HEK293 (cell line): ENCODE measurements around the gene KLHL8.

ENCODE experiments used
- CTCF ChIP-seq: fragments of 450-650 bp; formaldehyde crosslinking; IDR thresholded peaks from 2 replicates; pipeline ENCODE4 v1.5.1; 2016; ENCODE audit warnings: missing biosample characterization, missing genetic modification characterization
- HOXA7 ChIP-seq: sonication (generic); formaldehyde crosslinking; IDR thresholded peaks from 2 replicates; pipeline ENCODE4 v1.8.1; 2022; ENCODE audit warnings: missing genetic modification reagents, borderline replicate concordance
- REST ChIP-seq: fragments of 450-650 bp; formaldehyde crosslinking; IDR thresholded peaks from 2 replicates; pipeline ENCODE4 v1.5.1; 2016; ENCODE audit warnings: missing biosample characterization, missing genetic modification characterization
- ZBTB26 ChIP-seq: fragments of 450-650 bp; formaldehyde crosslinking; optimal IDR thresholded peaks from 2 replicates; pipeline ENCODE3; 2016; ENCODE audit warnings: missing biosample characterization, mild to moderate bottlenecking, missing genetic modification characterization
- ZNF138 ChIP-seq: fragments of 450-650 bp; formaldehyde crosslinking; IDR thresholded peaks from 2 replicates; pipeline ENCODE4 v1.5.1; 2016; ENCODE audit warnings: missing biosample characterization, missing genetic modification characterization, borderline replicate concordance
- ZNF19 ChIP-seq: fragments of 450-650 bp; formaldehyde crosslinking; IDR thresholded peaks from 2 replicates; pipeline ENCODE4; 2016; ENCODE audit warnings: missing biosample characterization, missing genetic modification characterization, low read depth
- ZNF274 ChIP-seq, 2 experiments: fragments of 200-500 bp in 1 of 2; fragments of 450-650 bp in 1 of 2; sonication (Bioruptor generic) in 1 of 2; formaldehyde crosslinking in 1 of 2; IDR thresholded peaks; 2 replicates each; pipeline versions ENCODE4 v1.5.1 to v1.6.1; 2014 to 2016; ENCODE audit warnings: borderline replicate concordance in 1 of 2, inconsistent platforms in 1 of 2, low read length in 1 of 2, missing biosample characterization in 1 of 2, missing genetic modification characterization in 1 of 2
- ZNF302 ChIP-seq: fragments of 450-650 bp; formaldehyde crosslinking; IDR thresholded peaks from 2 replicates; pipeline ENCODE4 v1.5.1; 2016; ENCODE audit warnings: missing biosample characterization, missing genetic modification characterization, low read depth
- ZNF510 ChIP-seq: fragments of 450-650 bp; formaldehyde crosslinking; IDR thresholded peaks from 2 replicates; pipeline ENCODE4 v1.5.1; 2018; ENCODE audit warnings: mild to moderate bottlenecking, missing genetic modification characterization, missing biosample characterization; ENCODE audit not compliant: insufficient replicate concordance
- ZNF560 ChIP-seq: fragments of 450-650 bp; formaldehyde crosslinking; IDR thresholded peaks from 2 replicates; pipeline ENCODE4 v1.5.1; 2017; ENCODE audit warnings: missing biosample characterization, missing genetic modification characterization, borderline replicate concordance
- ZNF626 ChIP-seq: fragments of 450-650 bp; sonication (Bioruptor Pico); formaldehyde crosslinking; IDR thresholded peaks from 2 replicates; pipeline ENCODE4 v1.5.1; 2018; ENCODE audit warnings: missing biosample characterization, missing genetic modification characterization, inconsistent platforms
- ZNF776 ChIP-seq: fragments of 450-650 bp; formaldehyde crosslinking; IDR thresholded peaks from 2 replicates; pipeline ENCODE4 v1.5.0; 2017; ENCODE audit warnings: missing biosample characterization, missing genetic modification characterization, borderline replicate concordance
- TF ChIP-seq, protein P1 (sequence below): fragments of 450-650 bp; formaldehyde crosslinking; IDR thresholded peaks from 2 replicates; pipeline ENCODE4 v1.5.1; 2016; ENCODE audit warnings: missing biosample characterization, missing genetic modification characterization, low read depth

DNA sequence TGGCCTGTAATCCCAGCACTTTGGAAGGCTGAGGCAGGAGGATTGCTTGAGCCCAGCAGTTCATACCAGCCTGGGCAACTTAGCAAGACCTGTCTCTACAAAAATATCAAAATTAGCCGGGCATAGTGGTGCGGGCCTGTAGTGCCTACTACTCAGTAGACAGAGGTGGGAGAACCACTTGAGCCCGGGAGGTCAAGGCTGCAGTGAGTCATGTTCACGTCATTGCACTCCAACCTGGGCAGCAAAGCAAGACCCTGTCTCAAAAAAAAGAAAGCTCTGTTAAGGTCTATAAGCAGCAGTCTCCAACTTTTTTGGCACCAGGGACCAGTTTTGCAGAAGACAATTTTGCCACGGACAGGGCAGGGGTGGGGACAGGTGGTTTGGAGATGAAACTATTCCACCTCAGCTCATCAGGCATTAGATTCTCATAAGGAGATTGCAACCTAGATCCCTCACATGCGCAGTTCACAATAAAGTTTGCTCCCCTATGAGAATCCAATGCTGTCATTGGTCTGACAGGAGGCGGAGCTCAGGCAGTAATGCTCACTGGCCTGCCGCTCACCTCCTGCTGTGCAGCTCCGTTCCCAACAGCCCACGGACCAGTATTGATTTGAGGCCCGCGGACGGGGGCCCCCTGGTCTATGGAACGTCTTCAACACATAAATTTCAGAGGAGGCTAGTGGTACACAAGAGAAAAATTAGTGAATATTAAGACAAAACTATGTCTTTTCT is 67.9 kb downstream of the KLHL8 start:
- TF ChIP-seq REST (tag by site-specific recombination), result no peak
- TF ChIP-seq CTCF, result no peak
- TF ChIP-seq ZBTB26, result no peak
- TF ChIP-seq ZNF626, result no peak
- TF ChIP-seq, protein P1, sequence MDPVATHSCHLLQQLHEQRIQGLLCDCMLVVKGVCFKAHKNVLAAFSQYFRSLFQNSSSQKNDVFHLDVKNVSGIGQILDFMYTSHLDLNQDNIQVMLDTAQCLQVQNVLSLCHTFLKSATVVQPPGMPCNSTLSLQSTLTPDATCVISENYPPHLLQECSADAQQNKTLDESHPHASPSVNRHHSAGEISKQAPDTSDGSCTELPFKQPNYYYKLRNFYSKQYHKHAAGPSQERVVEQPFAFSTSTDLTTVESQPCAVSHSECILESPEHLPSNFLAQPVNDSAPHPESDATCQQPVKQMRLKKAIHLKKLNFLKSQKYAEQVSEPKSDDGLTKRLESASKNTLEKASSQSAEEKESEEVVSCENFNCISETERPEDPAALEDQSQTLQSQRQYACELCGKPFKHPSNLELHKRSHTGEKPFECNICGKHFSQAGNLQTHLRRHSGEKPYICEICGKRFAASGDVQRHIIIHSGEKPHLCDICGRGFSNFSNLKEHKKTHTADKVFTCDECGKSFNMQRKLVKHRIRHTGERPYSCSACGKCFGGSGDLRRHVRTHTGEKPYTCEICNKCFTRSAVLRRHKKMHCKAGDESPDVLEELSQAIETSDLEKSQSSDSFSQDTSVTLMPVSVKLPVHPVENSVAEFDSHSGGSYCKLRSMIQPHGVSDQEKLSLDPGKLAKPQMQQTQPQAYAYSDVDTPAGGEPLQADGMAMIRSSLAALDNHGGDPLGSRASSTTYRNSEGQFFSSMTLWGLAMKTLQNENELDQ (tag by site-specific recombination), result no peak
- no peak for TF ChIP-seq ZNF510
- TF ChIP-seq ZNF560 (tag by site-specific recombination), result no peak
- TF ChIP-seq ZNF19 (tag by site-specific recombination), result no peak
- no peak for TF ChIP-seq ZNF138 (tag by site-specific recombination)
- TF ChIP-seq ZNF274 (IDR thresholded peaks at IDR 0.05; ENCODE audit: low read length), result no peak
- TF ChIP-seq ZNF274 (tag by site-specific recombination; IDR thresholded peaks at IDR 0.05; ENCODE audit: borderline replicate concordance), result no peak
- TF ChIP-seq ZNF776 (tag by site-specific recombination), result no peak
- no peak for TF ChIP-seq ZNF302 (tag by site-specific recombination)
- TF ChIP-seq HOXA7 (CRISPR knock-in tag), result no peak
